ENCODE data around the gene SLC4A2. TPM values are rescaled to one million over a fixed set of nuclear protein-coding genes. Genes with fewer than 3 reads are reported as not detected.

SLC4A2 gene
- polyA plus RNA-seq, 3 donors = 21.6 to 132 (median 23.8) TPM

- DNase-seq = peak; percentile 33 to 50 (median 36)
- H3K9me3 ChIP-seq (replicated peaks in 1 of 2; ENCODE audit: control insufficient read depth in 1 of 2, insufficient read depth in 1 of 2, low read length in 2 of 2) = no peaks in the 10 kb centered on the region
- H3K27ac Mint-ChIP-seq = no peak overlapping the region
- WGBS (ENCODE audit: insufficient coverage) = under 1% methylated on average over 48 of the region's 50 CpGs
- H3K36me3 Mint-ChIP-seq = peaks cover 14 to 20% of the 10 kb centered on the region in 2 donors
- H2AFZ ChIP-seq (ENCODE audit: insufficient read depth, low read depth, low read length, poor library complexity, severe bottlenecking) = no peak overlapping the region
- peaks cover 0 to 2% (median 0%) of the 10 kb centered on the region in 7 donors for H3K9me3 Mint-ChIP-seq
- peaks cover 12% of the 10 kb centered on the region for H3K4me1 Mint-ChIP-seq
- peaks cover 9 to 23% (median 11%) of the 10 kb centered on the region in 3 donors for H3K27me3 Mint-ChIP-seq (ENCODE audit: low read depth in 3 of 3)
- H3K9ac ChIP-seq (ENCODE audit: insufficient read depth, low read length, poor library complexity, severe bottlenecking) = no peak overlapping the region
- peak overlapping the region; percentile 19 for H3K4me2 ChIP-seq (replicated peaks; ENCODE audit: extremely low read depth, low read length, poor library complexity, severe bottlenecking)
- intact Hi-C loops (cut with micrococcal nuclease) = no loop called here
- peaks cover 0 to 11% of the 10 kb centered on the region in 2 donors for H3K27me3 ChIP-seq (ENCODE audit: control insufficient read depth in 2 of 2, insufficient read depth in 2 of 2, low read length in 2 of 2)
- no peaks in the 10 kb centered on the region for H3K36me3 ChIP-seq (replicated peaks in 1 of 2; ENCODE audit: control insufficient read depth in 1 of 2, insufficient read depth in 2 of 2, low read length in 2 of 2)
- H3K4me3 Mint-ChIP-seq = no peak overlapping the region
- peaks cover 13 to 24% of the 10 kb centered on the region in 2 donors for H3K4me1 ChIP-seq (ENCODE audit: control insufficient read depth in 1 of 2, insufficient read depth in 2 of 2, low read length in 2 of 2)
- no peak for TF ChIP-seq CTCF (IDR thresholded peaks at IDR 0.05)
- no peaks in the 10 kb centered on the region for H4K20me1 ChIP-seq (ENCODE audit: insufficient read depth, low read length)
- no peaks in the 10 kb centered on the region for H3K79me2 ChIP-seq (ENCODE audit: insufficient read depth, low read length)
- H3K27ac ChIP-seq (ENCODE audit: low read depth in 1 of 2, low read length in 2 of 2) = no peak overlapping the region
- H3K4me3 ChIP-seq (replicated peaks in 1 of 3; ENCODE audit: low read depth in 2 of 3, low read length in 3 of 3) = no peak overlapping the region
Measured at GRCh38 chr7:151051108-151051507, 8.3 kb upstream of the SLC4A2 start.

- H3K36me3 ChIP-seq (replicated peaks in 1 of 2; ENCODE audit: control insufficient read depth in 1 of 2, insufficient read depth in 2 of 2, low read length in 2 of 2) = no peaks in the 10 kb centered on the region
- H3K9me3 ChIP-seq (replicated peaks in 1 of 2; ENCODE audit: control insufficient read depth in 1 of 2, insufficient read depth in 1 of 2, low read length in 2 of 2) = no peaks in the 10 kb centered on the region
- Mint-ChIP-seq H3K27ac (peak overlapping the region in 5 of 7 donors; percentile 25 to 79 (median 66)), H3K4me3 (peak overlapping the region in 1 of 2 donors; percentile 62), H3K9me3 (no peaks in the 10 kb centered on the region), H3K4me1 (peaks cover 24% of the 10 kb centered on the region), H3K36me3 (peaks cover 14 to 20% of the 10 kb centered on the region in 2 donors), H3K27me3 (ENCODE audit: low read depth in 3 of 3) (peaks cover 8 to 23% (median 11%) of the 10 kb centered on the region in 3 donors)
- H3K79me2 ChIP-seq (ENCODE audit: insufficient read depth, low read length) = peaks cover 9% of the 10 kb centered on the region
- peak overlapping the region; percentile 36 for H3K9ac ChIP-seq (ENCODE audit: insufficient read depth, low read length, poor library complexity, severe bottlenecking)
- no peaks in the 10 kb centered on the region for H4K20me1 ChIP-seq (ENCODE audit: insufficient read depth, low read length)
- peak overlapping the region; percentile 59 for H2AFZ ChIP-seq (ENCODE audit: insufficient read depth, low read depth, low read length, poor library complexity, severe bottlenecking)
- peaks cover 0 to 11% of the 10 kb centered on the region in 2 donors for H3K27me3 ChIP-seq (ENCODE audit: control insufficient read depth in 2 of 2, insufficient read depth in 2 of 2, low read length in 2 of 2)
- intact Hi-C loops (cut with micrococcal nuclease) = no loop called here
- WGBS (ENCODE audit: insufficient coverage) = no CpG with 5 or more reads among the region's 4 CpGs
- H3K4me3 ChIP-seq (replicated peaks in 1 of 3; ENCODE audit: low read depth in 2 of 3, low read length in 3 of 3) = peak overlapping the region in 1 of 3 experiments; percentile 49
- DNase-seq = peak in 2 of 3 donors; percentile 14 to 21
- peaks cover 22 to 38% of the 10 kb centered on the region in 2 donors for H3K4me1 ChIP-seq (ENCODE audit: control insufficient read depth in 1 of 2, insufficient read depth in 2 of 2, low read length in 2 of 2)
- peak overlapping the region in 1 of 2 donors; percentile 65 for H3K27ac ChIP-seq (ENCODE audit: low read depth in 1 of 2, low read length in 2 of 2)
- peak overlapping the region; percentile 39 for H3K4me2 ChIP-seq (replicated peaks; ENCODE audit: extremely low read depth, low read length, poor library complexity, severe bottlenecking)
- TF ChIP-seq CTCF (IDR thresholded peaks at IDR 0.05) = no peak
Measured at GRCh38 chr7:151053096-151053495, 6.3 kb upstream of the SLC4A2 start.

All from CD14-positive monocyte (primary cell).